Keratinocyte (primary cell): Measurements from ENCODE around the gene NT5DC3. TPM values are rescaled to one million over a fixed set of nuclear protein-coding genes. Genes with fewer than 3 reads are reported as not detected.
A peak's percentile ranks its signal among the peaks of the same experiment; 100 is the strongest.

Experiments
- DNase-seq: peaks from one replicate; pipeline ENCODE4 v3.0.0-alpha.2; 2011; ENCODE audit warnings: low read depth, missing footprints, low spot score
- FAIRE-seq: peaks from 2 replicates; lab custom pipeline; 2011; peaks lifted over from hg19 to GRCh38; lab: Jason Lieb, UNC
- H2AFZ ChIP-seq: 2 replicates; pipeline ENCODE4 v1.6.0; 2012; ENCODE audit warnings: low read length, control low read depth, inconsistent platforms; ENCODE audit not compliant: control insufficient read depth
- H3K27ac ChIP-seq: 2 replicates; pipeline ENCODE4 v1.5.1; 2011; ENCODE audit warnings: low read length; ENCODE audit not compliant: control insufficient read depth, insufficient read depth
- H3K27me3 ChIP-seq: 3 replicates; pipeline ENCODE4 v1.6.0; 2011; ENCODE audit warnings: low read length; ENCODE audit not compliant: control insufficient read depth, insufficient read depth; ENCODE audit errors: extremely low read depth
- H3K36me3 ChIP-seq, 2 experiments: 2 replicates in 1 of 2; 3 replicates in 1 of 2; pipeline ENCODE4 v1.5.1; 2011; ENCODE audit warnings: low read length in 2 of 2, mild to moderate bottlenecking in 1 of 2; ENCODE audit not compliant: control insufficient read depth in 2 of 2, insufficient read depth in 2 of 2; ENCODE audit errors: extremely low read depth in 1 of 2
- H3K4me1 ChIP-seq: 3 replicates; pipeline ENCODE4 v1.5.1; 2011; ENCODE audit warnings: low read length; ENCODE audit not compliant: control insufficient read depth, insufficient read depth; ENCODE audit errors: extremely low read depth
- H3K4me2 ChIP-seq: 3 replicates; pipeline ENCODE4 v1.6.0; 2011; ENCODE audit warnings: low read depth, low read length; ENCODE audit not compliant: control insufficient read depth, insufficient read depth; ENCODE audit errors: extremely low read depth
- H3K4me3 ChIP-seq, 3 experiments: fragments of 200-600 bp in 1 of 3; sonication (generic) in 1 of 3; 2 replicates in 2 of 3; 3 replicates in 1 of 3; pipeline ENCODE4 v1.5.1; 2011 to 2016; ENCODE audit warnings: low read length in 3 of 3, mild to moderate bottlenecking in 3 of 3, control low read depth in 2 of 3, inconsistent platforms in 1 of 3, low read depth in 1 of 3, mixed read lengths in 1 of 3, mixed run types in 1 of 3, moderate library complexity in 1 of 3; ENCODE audit not compliant: control insufficient read depth in 2 of 3, insufficient read depth in 2 of 3; ENCODE audit errors: extremely low read depth in 1 of 3
- H3K79me2 ChIP-seq: 2 replicates; pipeline ENCODE4 v1.6.0; 2012; ENCODE audit warnings: low read length; ENCODE audit not compliant: control insufficient read depth, insufficient read depth
- H3K9ac ChIP-seq: 3 replicates; pipeline ENCODE4 v1.6.0; 2011; ENCODE audit warnings: low read length; ENCODE audit not compliant: control insufficient read depth, insufficient read depth; ENCODE audit errors: extremely low read depth
- H3K9me1 ChIP-seq: 3 replicates; pipeline ENCODE4 v1.6.0; 2011; ENCODE audit warnings: low read length; ENCODE audit not compliant: control insufficient read depth, insufficient read depth; ENCODE audit errors: extremely low read depth
- H3K9me3 ChIP-seq: 2 replicates; pipeline ENCODE4 v1.5.1; 2012; ENCODE audit warnings: low read depth, low read length; ENCODE audit not compliant: control insufficient read depth
- H4K20me1 ChIP-seq: 3 replicates; pipeline ENCODE4 v1.6.0; 2011; ENCODE audit warnings: low read length; ENCODE audit not compliant: control insufficient read depth, insufficient read depth; ENCODE audit errors: extremely low read depth
- CTCF ChIP-seq, 3 experiments: IDR thresholded peaks in 1 of 3; conservative IDR thresholded peaks in 1 of 3; optimal IDR thresholded peaks in 1 of 3; 2 replicates in 2 of 3; 3 replicates in 1 of 3; pipeline versions ENCODE3 to v1.5.1; 2011; ENCODE audit warnings: low read length in 3 of 3, mild to moderate bottlenecking in 3 of 3, moderate library complexity in 2 of 3, control low read depth in 1 of 3, inconsistent platforms in 1 of 3; ENCODE audit not compliant: insufficient read depth in 2 of 3; ENCODE audit errors: extremely low read depth in 1 of 3
- EZH2 ChIP-seq: IDR thresholded peaks from one replicate; pipeline ENCODE4 v1.6.1; 2012; ENCODE audit warnings: inconsistent platforms, mild to moderate bottlenecking, low read length, moderate library complexity
- dilution Hi-C: fragments of 300-500 bp; cut with MboI; formaldehyde crosslinking; loops from one replicate; pipeline ENCODE4 v1.7.0; 2020; ENCODE audit warnings: low sequenced_read_pairs; ENCODE audit not compliant: extremely low pct_ligation_motif_present
- polyA plus RNA-seq, 5 experiments: library from polyadenylated mRNA; depleted of rRNA in 3 of 5; stranded (reverse) in 3 of 5; stranded (forward) in 1 of 5; unstranded in 1 of 5; fragments of >200 nt; gene quantifications; 1 replicate in 1 of 5; 2 replicates in 3 of 5; 3 replicates in 1 of 5; pipeline versions ENCODE4 v1.2.1 to v1.2.3, GENCODE V29; 2011 to 2012; ENCODE audit warnings: missing spikeins in 2 of 5, low read depth in 1 of 5, low replicate concordance in 1 of 5

NT5DC3 gene
- polyA plus RNA-seq, 1 donor (not counting 4 experiments of a cell fraction or from before 2014, with no cell fraction given) = 12.8 TPM

- Histone ChIP-seq H3K9ac (no peak overlapping the region), H3K4me1 (peaks cover 50% of the 10 kb centered on the region), H3K4me3 (no peak overlapping the region), H3K27me3 (no peaks in the 10 kb centered on the region), H3K9me3 (no peaks in the 10 kb centered on the region), H3K79me2 (peaks cover 53% of the 10 kb centered on the region), H3K27ac (no peak overlapping the region), H4K20me1 (no peaks in the 10 kb centered on the region), H3K9me1 (no peaks in the 10 kb centered on the region), H3K36me3 (peaks cover 15 to 18% of the 10 kb centered on the region in 2 experiments), H3K4me2 (no peak overlapping the region), H2AFZ (no peak overlapping the region)
- FAIRE-seq (no peak), DNase-seq (no peak)
- TF ChIP-seq EZH2 (no peak), CTCF (optimal IDR thresholded peaks at IDR 0.05 in 1 of 3, IDR thresholded peaks at IDR 0.05 in 1 of 3, conservative IDR thresholded peaks at IDR 0.05 in 1 of 3; ENCODE audit: extremely low read depth in 1 of 3, insufficient read depth in 2 of 3, low read length in 3 of 3) (no peak)
- dilution Hi-C loops = no loop called here
Measured at GRCh38 chr12:103806803-103807202, 34.2 kb downstream of the NT5DC3 start.

DNA sequence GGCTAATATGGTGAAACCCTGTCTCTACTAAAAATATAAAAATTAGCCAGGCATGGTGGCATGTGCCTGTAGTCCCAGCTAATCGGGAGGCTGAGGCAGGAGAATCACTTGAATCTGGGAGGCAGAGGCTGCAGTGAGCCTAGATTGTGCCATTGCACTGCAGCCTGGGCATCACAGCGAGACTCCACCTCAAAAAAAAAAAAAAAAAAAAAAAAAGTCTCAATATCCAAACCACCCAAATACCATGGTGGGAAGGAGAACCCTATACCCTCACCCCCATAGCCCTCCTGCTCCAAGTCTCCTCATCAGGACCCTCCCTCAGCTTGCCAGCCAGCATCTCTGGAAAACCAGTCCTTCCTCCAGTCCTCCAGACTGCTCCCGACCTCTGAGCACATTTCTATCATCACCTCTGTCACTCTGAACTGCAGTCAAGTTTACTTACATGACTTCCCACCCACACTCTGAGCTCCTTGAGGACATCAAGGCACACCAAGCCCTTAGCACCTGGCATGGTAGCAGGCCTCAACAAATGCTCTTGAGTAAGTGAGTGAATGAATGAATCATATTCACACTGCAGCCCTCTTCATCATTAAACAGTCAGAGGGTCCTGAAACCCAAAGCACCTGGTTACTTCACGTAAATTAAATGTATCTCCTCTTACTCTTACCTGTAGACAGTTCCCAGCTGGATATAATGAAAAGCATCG lies 35.2 kb downstream of the NT5DC3 start:
- Histone ChIP-seq H3K36me3 (peaks cover 11 to 15% of the 10 kb centered on the region in 2 experiments), H3K27ac (peak overlapping the region; percentile 66), H4K20me1 (no peaks in the 10 kb centered on the region), H3K9me1 (no peaks in the 10 kb centered on the region), H3K27me3 (no peaks in the 10 kb centered on the region), H3K4me1 (peaks cover 59% of the 10 kb centered on the region), H3K79me2 (peaks cover 46% of the 10 kb centered on the region), H3K9me3 (no peaks in the 10 kb centered on the region), H3K4me2 (peak overlapping the region; percentile 2), H3K4me3 (no peak overlapping the region), H2AFZ (no peak overlapping the region), H3K9ac (no peak overlapping the region)
- TF ChIP-seq CTCF (optimal IDR thresholded peaks at IDR 0.05 in 1 of 3, IDR thresholded peaks at IDR 0.05 in 1 of 3, conservative IDR thresholded peaks at IDR 0.05 in 1 of 3; ENCODE audit: extremely low read depth in 1 of 3, insufficient read depth in 2 of 3, low read length in 3 of 3) (no peak), EZH2 (no peak)
- dilution Hi-C loops = no loop called here
- no peak for FAIRE-seq
- DNase-seq = peak; percentile 35
